ENCODE measurements around the gene MEX3A.
"Not testable (repeated sequence)": the region's sequence is repeated elsewhere in the genome, so short reads cannot be mapped to it uniquely, and the experiment has no call there.

MEX3A gene

DNA sequence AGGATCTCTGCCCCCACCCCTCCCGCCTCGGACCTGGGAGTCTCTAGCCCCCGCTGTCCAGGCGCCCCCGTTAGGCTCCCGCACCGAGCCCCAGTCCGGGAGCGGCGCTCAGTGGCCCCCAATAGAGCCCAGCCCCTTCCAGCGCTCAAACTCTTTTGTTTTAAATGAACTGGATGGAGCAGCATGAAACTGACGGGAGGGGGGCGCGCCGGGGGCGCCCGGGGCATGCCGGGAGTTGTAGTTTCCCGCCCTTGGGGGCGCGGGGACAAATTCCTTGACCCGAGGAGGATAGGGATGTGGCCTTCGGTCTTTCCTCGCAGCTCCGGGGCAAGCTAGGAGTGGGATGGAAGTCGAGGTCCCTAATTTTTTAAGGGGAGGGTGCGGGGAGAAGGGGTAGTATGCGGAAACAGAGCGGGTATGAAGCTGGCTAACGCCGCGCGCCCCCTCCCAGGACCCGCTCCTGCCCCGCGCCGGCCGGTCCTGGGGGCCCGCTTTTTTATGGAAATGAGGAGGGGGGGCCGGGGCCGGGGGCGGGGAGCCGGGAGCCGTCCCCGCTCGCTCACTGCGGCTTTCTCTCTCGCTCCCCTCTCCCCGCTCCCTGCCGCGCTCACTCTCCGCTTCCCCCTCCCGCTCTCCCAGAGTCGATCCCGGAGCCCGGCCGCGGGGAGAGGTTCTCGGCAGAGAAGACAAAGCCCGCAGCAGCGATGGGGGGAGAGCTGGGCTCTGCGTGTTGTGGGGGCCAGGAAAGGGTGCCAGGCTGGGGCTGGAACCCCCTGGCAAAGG lies at the start of gene MEX3A:
Gene MEX3A, minus strand, starts transcription at position 157 of the 783 bp plus-strand sequence. CDS start 467 bp downstream, outside the sequence.
- DNase-seq, result peak; percentile 78

GRCh38 chr1:156130578-156130942 lies 48.3 kb upstream of the MEX3A start:
- DNase-seq, result no peak

- peak; percentile 99 for DNase-seq
These were observed 47.7 kb upstream of the MEX3A start for GRCh38 chr1:156129687-156130577.

DNA sequence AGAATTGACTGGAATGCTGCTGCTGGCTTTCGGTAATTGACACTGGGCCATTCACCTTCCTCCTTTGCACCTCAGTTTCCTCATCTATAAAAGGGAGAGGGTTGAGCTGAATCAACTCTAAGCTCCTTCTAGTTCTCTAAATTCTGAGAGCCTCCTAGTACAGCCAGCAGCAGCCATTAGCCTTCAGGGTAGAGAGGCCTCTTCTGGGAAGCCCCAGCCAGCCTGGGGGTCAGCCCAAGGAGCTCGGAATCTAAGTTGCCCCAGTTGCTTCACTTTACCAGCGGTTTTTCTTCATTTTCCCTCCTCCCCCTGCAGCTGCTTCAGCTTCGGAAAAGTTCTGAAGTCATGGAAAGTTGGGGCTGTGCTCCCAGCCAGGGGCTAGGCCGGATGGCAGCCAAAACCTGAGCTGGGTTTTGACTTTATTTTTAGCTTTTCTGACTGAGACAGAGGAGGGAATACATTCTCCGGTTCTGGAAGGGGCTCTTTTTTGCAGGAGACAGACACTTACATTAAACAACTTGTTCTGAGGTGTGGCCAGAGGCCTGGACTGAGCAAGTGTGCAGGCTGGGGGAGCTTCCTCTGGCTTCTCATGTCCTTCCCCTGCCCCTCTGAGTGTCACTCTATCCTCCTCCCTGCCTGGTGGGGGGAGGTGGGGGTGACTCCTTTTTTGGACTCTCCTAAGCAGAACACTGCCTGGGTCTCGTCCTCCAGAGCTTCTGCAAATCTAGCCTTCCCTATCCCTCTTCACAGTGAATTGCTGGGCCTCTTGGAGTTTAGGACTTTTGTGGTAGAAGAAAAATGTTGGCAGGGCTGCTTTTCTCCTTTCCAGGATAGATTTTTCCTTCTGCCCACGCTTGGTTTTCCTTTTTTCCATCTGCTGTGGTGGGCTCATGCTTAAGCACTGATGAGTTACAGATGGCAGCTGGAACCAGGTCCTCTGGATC lies 46.7 kb upstream of the MEX3A start:
- DNase-seq, result peak; percentile 92

DNA sequence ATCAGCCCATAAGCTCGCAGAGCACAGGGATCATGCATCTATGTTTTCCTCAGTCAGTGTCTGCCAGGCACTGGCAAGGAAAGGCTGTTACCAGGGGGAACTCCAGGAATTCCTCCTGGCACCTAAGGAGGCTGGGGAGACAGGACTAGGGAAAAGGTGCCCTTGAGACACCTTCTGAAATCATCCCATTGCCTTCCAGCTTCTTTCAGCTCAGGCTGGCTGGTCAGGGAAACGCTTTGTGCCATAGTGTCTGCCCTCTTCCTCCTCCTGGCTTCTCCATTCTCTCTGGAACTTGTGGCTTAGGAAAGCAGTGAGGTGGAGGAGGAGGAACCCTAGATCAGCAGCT lies 46.0 kb upstream of the MEX3A start:
- DNase-seq, result no peak

DNA sequence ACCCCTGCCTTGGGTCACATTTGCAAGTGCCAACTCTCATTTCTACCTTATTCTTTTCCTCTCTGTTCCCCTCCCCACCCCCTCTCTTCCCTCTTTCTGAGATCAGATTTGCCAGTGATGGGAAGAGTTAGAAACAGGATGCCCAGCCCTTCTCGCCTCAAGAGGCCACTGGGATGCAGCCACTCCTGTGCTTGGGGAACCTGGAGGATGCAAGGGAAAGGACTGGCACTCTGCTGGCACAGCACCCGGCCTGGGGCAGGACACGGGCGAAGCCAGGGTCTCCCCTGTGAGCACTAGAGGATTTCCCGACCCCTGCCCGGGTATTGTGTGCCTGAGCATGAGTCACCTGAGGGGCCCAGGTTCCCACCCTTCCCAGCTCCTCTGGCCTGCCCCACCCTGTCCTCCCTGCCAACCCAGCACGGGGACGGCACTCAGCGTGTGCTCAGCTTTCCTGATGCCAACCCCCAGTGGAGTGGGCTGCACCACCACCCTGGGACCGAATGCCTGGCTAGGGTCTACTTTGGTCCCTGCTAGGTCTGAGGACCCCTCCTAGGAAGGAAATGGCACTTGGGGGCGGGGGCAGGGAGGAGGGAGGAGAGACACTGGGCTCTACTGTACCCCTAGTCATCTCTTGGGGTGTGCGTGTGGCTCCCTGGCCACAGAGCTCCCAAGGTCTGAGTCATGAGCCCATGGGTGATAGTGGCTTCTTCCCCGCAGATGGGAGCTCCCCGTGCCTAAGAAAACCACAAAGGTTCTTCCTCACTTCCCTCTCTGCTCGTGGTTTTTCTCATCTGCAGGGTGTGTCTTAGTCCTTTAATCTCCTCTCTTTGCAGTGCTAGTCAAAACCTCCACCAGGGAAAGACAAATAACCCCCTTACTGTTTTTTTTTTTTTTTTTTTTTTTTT lies 44.6 kb upstream of the MEX3A start:
- peak; percentile 94 for DNase-seq

DNA sequence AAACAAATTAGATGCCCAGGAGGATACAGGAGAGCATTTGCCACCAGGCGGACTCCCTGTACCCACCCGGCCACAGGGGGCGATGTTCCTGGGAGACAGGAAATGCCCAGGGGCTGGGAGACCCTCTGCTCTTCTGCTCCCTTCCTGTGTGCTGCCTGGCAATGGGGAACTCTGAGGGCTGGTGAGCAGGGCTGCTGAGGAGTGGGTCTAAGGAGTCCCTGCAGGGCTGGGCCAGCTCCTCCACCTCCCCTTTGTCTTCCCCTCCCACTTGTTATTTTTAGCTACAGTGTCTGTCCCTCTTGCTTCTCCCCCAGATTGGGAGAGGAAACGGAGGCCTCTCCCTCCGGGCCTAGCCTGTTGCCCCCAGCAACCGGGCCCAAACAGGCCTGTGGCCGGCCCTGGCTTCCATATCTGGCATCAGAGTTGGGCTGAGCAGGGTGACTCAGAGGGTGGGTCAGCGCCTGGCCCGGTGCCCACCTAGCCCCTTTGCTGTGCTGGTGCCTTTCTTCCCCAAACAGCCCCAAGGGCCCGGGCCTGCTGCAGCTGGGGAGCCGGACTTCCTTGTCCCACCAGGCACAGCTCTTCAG lies 43.9 kb upstream of the MEX3A start:
- DNase-seq, result peak; percentile 98

DNA sequence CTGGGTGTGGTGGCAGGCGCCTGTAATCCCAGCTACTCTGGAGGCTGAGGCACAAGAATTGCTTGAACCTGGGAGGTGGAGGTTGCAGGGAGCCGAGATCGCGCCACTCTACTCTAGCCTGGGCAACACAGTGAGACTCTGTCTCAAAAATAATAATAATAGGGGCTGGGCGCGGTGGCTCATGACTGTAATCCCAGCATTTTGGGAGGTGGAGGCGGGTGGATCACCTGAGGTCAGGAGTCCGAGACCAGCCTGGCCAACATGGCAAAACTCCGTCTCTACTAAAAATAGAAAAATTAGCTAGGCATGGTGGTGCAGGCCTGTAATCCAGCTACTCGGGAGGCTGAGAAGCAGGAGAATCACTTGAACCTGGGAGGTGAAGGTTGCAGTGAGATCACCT lies 43.3 kb upstream of the MEX3A start:
- not testable (repeated sequence) for DNase-seq

- no peak for DNase-seq
These were observed 42.6 kb upstream of the MEX3A start for GRCh38 chr1:156124557-156125483.

- DNase-seq, result peak; percentile 97
These were observed 41.3 kb upstream of the MEX3A start for GRCh38 chr1:156123356-156124196.

- DNase-seq, result peak; percentile 93
These were observed 40.5 kb upstream of the MEX3A start for GRCh38 chr1:156122519-156123355.

- DNase-seq, result no peak
These were observed 39.8 kb upstream of the MEX3A start for GRCh38 chr1:156122086-156122485.

DNA sequence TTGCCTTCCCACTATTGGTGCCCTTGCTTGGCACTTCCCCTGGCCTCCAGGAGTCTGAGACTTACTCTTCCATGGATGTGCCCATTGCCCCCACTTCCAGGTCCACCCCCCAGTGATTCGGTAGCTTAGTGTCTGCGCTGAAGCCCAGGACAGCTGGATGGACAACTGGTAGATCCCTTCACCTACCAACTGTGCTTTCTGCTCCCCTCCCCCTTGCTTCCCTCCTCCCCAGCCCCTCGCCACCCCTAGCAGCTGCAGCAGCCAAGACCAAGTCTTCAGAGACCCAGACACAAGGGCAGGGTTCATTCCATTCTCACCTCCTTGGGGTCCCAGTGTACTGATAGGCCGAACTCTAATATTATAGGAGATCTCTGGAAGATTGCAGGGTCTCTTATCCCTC lies 39.2 kb upstream of the MEX3A start:
- no peak for DNase-seq

DNA sequence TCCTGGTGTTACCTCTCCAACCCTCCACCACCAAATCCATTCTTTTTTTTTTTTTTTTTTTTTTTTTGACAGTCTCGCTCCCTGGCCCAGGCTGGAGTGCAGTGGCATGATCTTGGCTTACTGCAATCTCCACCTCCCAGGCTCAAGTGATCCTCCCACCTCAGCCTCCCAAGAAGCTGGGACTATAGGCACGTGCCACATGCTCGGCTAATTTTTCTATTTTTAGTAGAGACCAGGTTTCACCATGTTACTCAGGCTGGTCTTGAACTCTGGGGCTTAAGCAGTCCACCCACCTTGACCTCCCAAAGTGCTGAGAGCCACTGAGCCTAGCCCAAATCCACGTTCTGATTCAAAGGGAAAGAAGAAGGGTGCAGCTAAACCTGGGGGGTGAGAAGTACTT lies 38.7 kb upstream of the MEX3A start:
- not testable (repeated sequence) for DNase-seq

DNA sequence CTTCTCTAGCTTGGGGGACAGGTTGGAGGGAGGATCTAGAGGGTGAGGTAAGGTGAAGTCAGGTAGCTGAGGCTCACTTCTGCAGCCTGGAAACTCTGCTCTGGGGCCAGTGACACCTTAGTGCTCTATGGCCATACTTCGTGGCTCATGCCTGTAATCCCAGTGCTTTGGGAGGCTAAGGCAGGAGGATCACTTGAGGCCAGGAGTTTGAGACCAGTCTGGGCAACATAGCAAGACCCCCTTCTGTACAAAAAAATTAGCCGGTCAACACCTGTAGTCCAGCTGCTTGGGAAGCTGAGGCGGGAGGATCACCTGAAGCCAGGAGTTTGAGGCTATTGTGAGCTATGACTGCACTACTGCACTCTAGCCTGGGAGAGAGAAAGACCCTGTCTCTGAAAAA lies 38.1 kb upstream of the MEX3A start:
- no peak for DNase-seq

GRCh38 chr1:156119503-156120209 lies 37.4 kb upstream of the MEX3A start:
- DNase-seq, result peak; percentile 72

- no peak for DNase-seq
These were observed 36.1 kb upstream of the MEX3A start for GRCh38 chr1:156118177-156118868.
